ENCODE data around the gene GSN.

DNA sequence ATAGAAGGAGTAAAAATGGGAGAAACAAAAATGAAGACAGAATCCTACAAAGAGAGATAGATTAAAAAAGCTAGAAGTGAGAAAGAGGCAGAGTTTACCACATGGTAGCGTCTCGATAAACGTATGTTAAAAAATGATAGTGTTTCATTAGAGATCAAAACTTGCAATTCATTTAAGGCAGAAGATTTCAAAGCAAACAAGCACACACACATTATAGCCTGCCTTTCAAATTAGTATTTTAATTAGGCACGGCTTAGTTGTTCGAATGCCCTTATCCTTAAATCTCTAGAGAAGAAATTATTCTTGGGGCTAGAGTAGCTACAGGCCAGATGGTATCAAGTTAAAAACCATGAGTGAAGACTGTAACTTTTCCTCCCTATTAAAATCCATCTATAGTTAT is 96.1 kb downstream of the GSN start:
- TF ChIP-seq CTCF (conservative IDR thresholded peaks at IDR 0.05): no peak
- no peak for TF ChIP-seq ZFX (IDR thresholded peaks at IDR 0.05)

All from C4-2B (cell line).